GM19395 (cell line): Measurements from ENCODE around the gene PPP1CC.

ENCODE experiments used
- ATAC-seq: cut with Tn5 transposase; IDR thresholded peaks from one replicate; pipeline ENCODE4 v1.9.1; 2021; ENCODE audit warnings: mild to moderate bottlenecking, moderate library complexity; ENCODE audit not compliant: unreplicated experiment

The PPP1CC gene

GRCh38 chr12:110689281-110690126 is 53.2 kb downstream of the PPP1CC start:
- peak; percentile 50 for ATAC-seq

GRCh38 chr12:110688446-110689280 is 54.0 kb downstream of the PPP1CC start, which contains the start of gene HVCN1:
HVCN1 (minus strand) TSS chr12:110689115; CDS start chr12:110683245, 5,870 bp downstream.
- ATAC-seq: peak; percentile 33

GRCh38 chr12:110687396-110688169 is 55.1 kb downstream of the PPP1CC start:
- no peak for ATAC-seq

GRCh38 chr12:110686294-110686903 is 56.3 kb downstream of the PPP1CC start:
- ATAC-seq: no peak

GRCh38 chr12:110684312-110684836 is 58.3 kb downstream of the PPP1CC start:
- no peak for ATAC-seq

- ATAC-seq: no peak
Observed at GRCh38 chr12:110683888-110684287, 58.8 kb downstream of the PPP1CC start.

- ATAC-seq: no peak
Observed at GRCh38 chr12:110680032-110680431, 62.7 kb downstream of the PPP1CC start.

- ATAC-seq: no peak
Observed at GRCh38 chr12:110679201-110679600, 63.5 kb downstream of the PPP1CC start.

- no peak for ATAC-seq
Observed at GRCh38 chr12:110677982-110678381, 64.7 kb downstream of the PPP1CC start.

- peak; percentile 84 for ATAC-seq
Observed at GRCh38 chr12:110677206-110677911, 65.3 kb downstream of the PPP1CC start.

GRCh38 chr12:110676171-110676570 is 66.5 kb downstream of the PPP1CC start:
- ATAC-seq: no peak

GRCh38 chr12:110670161-110670701 is 72.5 kb downstream of the PPP1CC start:
- ATAC-seq: no peak
